T follicular helper cell (primary cell): Measurements from ENCODE around the gene CYP2A7.
"Not testable (repeated sequence)": the region's sequence is repeated elsewhere in the genome, so short reads cannot be mapped to it uniquely, and the experiment has no call there.

Source experiments
- DNase-seq: peaks from one replicate; pipeline ENCODE4 v3.0.0-alpha.2; 2020; ENCODE audit warnings: low read depth
- total RNA-seq, 2 experiments: gene quantifications; one replicate each; lab custom pipeline; 2026; lab: John Stamatoyannopoulos, UW

The CYP2A7 gene
- total RNA-seq = 0 reads per million in 2 experiments

GRCh38 chr19:40882062-40882461 is at the start of gene CYP2A7:
Gene CYP2A7, minus strand, starts transcription at chr19:40882231. Its CDS starts 21 bp downstream, at chr19:40882210.
- DNase-seq = not testable (repeated sequence)

- not testable (repeated sequence) for DNase-seq
These were observed 48.8 kb upstream of the CYP2A7 start for GRCh38 chr19:40930799-40931198.

- DNase-seq = not testable (repeated sequence)
These were observed 47.9 kb upstream of the CYP2A7 start for GRCh38 chr19:40929942-40930341.

- no peak for DNase-seq
These were observed 46.8 kb upstream of the CYP2A7 start for GRCh38 chr19:40928850-40929249.

- no peak for DNase-seq
These were observed 45.5 kb upstream of the CYP2A7 start for GRCh38 chr19:40927567-40927966.

- DNase-seq = not testable (repeated sequence)
These were observed 44.2 kb upstream of the CYP2A7 start for GRCh38 chr19:40926276-40926675.

- no peak for DNase-seq
These were observed 41.9 kb upstream of the CYP2A7 start for GRCh38 chr19:40923934-40924391.

- not testable (repeated sequence) for DNase-seq
These were observed 40.5 kb upstream of the CYP2A7 start for GRCh38 chr19:40922237-40923160.

- no peak for DNase-seq
These were observed 39.2 kb upstream of the CYP2A7 start for GRCh38 chr19:40921005-40921897.

GRCh38 chr19:40920300-40921004 is 38.4 kb upstream of the CYP2A7 start:
- DNase-seq = no peak

GRCh38 chr19:40919530-40920299 is 37.7 kb upstream of the CYP2A7 start:
- DNase-seq = not testable (repeated sequence)

- DNase-seq = not testable (repeated sequence)
These were observed 36.3 kb upstream of the CYP2A7 start for GRCh38 chr19:40918303-40918702.

- peak; percentile 14 for DNase-seq
These were observed 26.9 kb upstream of the CYP2A7 start for GRCh38 chr19:40908976-40909375.

- DNase-seq = peak; percentile 50
These were observed 26.1 kb upstream of the CYP2A7 start for GRCh38 chr19:40907968-40908735.

- DNase-seq = no peak
These were observed 24.5 kb upstream of the CYP2A7 start for GRCh38 chr19:40906512-40906911.

- not testable (repeated sequence) for DNase-seq
These were observed 22.7 kb upstream of the CYP2A7 start for GRCh38 chr19:40904673-40905156.

GRCh38 chr19:40901975-40902750 is 20.1 kb upstream of the CYP2A7 start:
- DNase-seq = not testable (repeated sequence)

GRCh38 chr19:40900521-40900920 is 18.5 kb upstream of the CYP2A7 start:
- not testable (repeated sequence) for DNase-seq

- DNase-seq = not testable (repeated sequence)
These were observed 17.9 kb upstream of the CYP2A7 start for GRCh38 chr19:40899964-40900363.
